CD4-positive, alpha-beta T cell treated with Interleukin-12 subunit alpha and Interleukin-12 subunit beta, for 1 hour (primary cell): ENCODE data around the gene MICAL2.

ENCODE experiments used
- DNase-seq: peaks from one replicate; pipeline ENCODE4 v3.0.0-alpha.2; 2020

The MICAL2 gene

GRCh38 chr11:12079726-12080556 lies 30.4 kb upstream of the MICAL2 start:
- no peak for DNase-seq

GRCh38 chr11:12083380-12083779 lies 27.0 kb upstream of the MICAL2 start:
- no peak for DNase-seq

DNA sequence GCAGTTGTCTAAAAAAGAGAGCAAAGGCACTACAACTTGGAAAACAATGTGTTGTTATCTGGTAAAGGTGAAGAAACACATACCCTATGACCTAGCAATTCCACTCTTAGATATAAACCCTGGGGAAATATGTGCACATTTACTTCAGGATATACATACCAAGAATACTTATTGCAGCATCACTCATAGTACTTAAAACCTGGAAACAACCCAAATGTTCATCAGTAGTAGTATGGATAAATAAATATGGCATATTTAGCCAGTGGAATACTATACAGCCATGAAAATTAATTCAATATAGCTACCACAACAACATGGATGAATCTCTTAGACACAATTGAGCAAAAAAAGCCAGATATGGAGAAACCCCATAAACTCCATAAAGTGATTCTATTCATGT lies 26.1 kb upstream of the MICAL2 start:
- DNase-seq, result no peak

- DNase-seq, result no peak
Observed at GRCh38 chr11:12085371-12086251, 24.8 kb upstream of the MICAL2 start.

DNA sequence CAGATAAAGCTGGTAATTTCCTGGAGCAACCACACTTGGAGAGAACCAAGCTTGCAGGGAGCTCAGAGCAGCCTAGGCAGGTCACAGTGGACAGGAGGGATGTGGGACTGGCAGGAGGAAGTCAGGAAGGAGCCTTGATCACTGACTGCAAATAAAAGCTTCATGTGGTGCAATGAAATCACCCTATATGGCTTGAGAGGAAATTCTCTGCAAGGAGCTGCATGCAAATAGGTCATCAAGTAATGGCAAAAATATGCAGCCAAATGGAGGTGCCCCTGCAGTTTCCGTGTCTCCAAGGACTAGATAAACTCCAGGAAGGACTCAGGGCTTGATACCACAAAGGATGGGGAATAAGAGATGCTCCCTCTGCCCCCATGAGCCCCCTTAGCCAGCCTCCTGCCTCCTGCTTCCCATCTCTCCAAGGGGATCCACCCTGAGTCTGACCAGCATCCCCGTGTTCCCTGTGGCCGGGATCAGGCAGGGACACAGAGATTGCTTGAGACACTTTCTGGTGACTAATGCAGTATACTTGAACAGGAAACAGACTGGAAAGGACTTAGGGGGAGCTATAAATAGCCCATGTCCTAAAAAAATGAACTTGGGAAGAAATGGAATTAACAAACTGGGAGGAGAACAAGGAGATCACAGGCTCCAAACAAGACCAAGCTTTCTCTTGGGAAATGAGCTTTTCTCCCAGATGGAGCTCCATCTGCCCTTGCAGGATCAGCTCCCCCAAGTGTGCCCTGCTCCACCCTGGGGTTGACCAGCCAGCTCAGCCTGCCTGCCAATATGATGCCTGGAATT lies 23.9 kb upstream of the MICAL2 start:
- DNase-seq, result no peak

- peak; percentile 56 for DNase-seq
Observed at GRCh38 chr11:12087075-12088004, 23.1 kb upstream of the MICAL2 start.

DNA sequence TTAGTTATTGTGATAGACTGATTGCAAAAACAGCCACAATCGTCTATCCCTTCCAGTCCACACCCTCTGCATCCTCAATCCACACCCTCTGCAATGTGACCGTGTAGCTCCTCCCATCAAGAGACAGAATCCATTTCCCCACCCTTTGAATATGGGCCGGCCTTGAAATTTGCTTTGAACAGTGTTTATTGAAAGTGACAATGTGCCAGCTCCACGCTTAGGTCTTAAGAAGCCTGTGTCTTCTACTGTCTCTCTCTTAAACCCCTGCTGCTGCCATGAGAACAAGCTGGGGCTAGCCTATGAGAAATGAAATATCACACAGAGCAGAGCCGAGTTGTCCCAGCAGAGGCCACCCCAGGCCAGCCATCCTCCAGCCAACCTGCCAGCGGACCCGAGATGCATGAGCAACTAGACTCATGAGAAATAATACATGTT lies 22.3 kb upstream of the MICAL2 start:
- DNase-seq, result peak; percentile 9

DNA sequence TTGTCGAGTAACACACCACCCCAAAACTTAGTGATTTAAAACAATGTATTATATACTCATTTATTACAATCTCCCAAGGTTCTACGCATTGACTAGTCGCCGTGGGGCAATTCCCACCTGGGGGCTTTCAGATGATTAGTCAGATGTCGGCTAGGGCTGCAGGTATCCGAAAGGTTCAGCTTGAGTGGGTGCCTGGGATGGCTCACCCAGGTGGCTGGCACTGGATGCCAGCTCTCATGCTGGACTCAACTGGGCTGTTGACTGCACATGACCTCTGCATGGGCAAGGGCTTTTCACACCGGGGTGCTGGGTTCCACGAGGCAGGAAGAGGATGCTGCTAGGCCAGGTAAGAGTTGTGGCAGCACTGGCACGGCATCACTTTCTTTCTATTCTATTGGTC lies 21.9 kb upstream of the MICAL2 start:
- no peak for DNase-seq

DNA sequence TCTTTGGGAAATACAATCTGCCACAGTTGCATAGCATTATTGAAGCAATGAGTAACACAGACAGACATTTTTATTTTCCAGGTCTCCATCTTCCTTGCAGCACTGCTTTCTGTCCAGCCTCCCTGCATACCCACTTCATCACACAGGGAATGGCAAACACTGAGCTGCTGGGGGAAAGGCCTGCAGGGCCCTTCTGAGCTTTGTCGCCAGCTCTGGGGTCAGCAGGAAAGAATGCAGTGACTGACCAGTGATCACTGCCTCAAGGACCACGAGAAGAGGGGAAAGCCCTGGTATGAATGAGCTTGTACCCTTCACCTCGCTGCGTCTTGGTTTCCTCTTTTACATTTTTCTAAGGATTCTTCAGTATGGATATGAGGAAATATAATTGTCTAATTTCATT lies 21.3 kb upstream of the MICAL2 start:
- no peak for DNase-seq

DNA sequence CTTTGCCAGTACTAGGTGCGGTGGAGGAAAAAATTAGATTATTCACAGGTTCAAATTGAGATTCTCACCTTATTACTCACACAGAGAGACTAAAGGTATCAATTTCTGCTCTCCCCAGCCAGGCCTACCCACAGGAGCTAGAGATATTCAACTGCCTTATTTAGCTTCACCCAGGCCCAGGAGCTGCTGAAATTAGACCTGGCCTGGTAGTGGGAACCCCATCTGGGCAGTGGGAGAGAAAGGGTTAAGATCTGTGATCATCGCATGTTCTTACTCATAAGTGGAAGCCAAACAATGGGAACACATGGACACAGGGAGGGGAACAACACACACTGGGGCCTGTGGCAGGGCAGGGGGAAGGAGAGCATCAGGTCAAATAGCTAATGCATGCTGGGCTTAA lies 20.9 kb upstream of the MICAL2 start:
- no peak for DNase-seq

- DNase-seq, result peak; percentile 12
Observed at GRCh38 chr11:12090061-12090591, 20.3 kb upstream of the MICAL2 start.

GRCh38 chr11:12090761-12091258 lies 19.6 kb upstream of the MICAL2 start:
- DNase-seq, result no peak

GRCh38 chr11:12091956-12092558 lies 18.3 kb upstream of the MICAL2 start:
- DNase-seq, result no peak

DNA sequence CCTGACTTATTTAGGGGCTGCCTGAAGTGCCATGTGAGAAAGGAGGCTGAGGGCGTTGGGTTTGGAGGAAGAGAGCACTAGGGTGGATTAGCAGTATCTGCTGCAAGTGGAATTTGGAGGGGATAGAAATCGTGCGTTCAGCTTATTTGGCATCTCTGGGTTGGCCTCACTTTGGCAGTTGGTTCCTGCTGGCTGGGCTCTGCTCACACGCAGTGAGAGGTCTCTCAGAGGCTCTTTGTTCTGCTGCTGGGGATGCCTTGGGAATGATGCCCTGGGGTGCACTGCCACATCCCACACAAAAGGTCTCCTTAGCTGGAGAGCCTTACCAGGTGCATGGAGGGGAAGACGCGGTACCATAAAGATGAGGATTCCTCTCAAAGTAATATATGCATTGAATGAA lies 17.7 kb upstream of the MICAL2 start:
- DNase-seq, result no peak

DNA sequence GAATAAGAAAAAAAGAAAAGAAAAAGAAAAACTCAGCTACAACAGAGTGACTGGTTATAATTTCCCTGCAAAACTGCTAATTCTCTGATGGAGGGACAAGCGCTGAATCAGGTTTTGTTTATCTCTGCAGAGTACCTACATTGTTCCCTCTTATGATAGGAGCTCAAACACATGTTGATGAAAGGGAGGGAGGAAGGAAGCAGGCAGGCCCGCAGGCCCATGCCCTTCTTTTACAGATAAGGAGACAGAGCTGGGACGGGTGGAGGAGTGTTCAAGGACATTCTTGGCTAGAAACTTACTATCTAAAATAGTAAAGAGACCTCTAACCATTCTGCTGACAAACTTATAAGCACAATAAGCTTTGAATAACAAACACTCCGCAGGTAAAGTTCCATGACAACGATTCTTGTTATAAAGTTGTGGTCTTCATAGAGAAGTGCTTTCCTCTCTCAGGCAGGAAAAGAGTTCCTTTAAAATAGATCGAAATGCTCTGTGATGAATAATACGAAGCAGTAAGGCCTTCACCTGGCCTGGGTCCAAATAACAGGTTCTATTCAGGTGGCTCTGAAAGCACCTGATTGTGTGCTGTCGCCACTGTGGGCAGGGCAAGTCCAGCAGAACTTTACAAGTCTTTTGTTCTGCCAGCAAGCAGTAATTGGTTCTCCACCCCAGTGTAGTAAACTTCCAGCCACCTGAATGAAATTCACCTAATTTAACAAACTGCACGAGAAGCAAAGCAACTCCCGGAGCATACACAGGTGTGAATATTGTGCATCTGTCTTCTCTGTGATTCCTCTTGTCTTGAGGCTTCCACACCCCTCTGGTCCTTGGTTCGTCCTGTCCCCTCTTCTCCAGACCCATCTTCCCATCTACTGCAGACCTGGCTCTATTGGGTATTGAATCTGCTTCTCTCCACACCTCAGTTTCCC lies 15.3 kb upstream of the MICAL2 start:
- no peak for DNase-seq

- no peak for DNase-seq
Observed at GRCh38 chr11:12097219-12097618, 13.2 kb upstream of the MICAL2 start.

DNA sequence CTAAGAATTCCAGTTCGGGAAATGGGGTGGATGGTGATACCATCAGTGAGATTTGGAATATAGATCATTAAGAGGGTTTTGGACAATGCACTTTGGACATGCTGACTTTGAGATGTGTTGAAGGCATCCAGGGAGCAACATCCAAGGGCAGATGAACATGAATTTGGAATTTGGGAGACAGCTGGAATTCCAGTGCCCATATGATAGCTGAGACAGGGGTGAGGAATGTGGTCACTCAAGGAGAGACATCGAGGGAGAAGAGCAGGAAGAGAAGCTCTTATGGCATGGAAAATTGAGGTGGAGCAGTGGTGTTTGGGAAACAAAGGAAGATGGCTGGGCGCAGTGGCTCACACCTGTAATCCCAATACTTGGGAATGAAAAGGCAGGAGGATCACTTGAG lies 11.8 kb upstream of the MICAL2 start:
- DNase-seq, result no peak

DNA sequence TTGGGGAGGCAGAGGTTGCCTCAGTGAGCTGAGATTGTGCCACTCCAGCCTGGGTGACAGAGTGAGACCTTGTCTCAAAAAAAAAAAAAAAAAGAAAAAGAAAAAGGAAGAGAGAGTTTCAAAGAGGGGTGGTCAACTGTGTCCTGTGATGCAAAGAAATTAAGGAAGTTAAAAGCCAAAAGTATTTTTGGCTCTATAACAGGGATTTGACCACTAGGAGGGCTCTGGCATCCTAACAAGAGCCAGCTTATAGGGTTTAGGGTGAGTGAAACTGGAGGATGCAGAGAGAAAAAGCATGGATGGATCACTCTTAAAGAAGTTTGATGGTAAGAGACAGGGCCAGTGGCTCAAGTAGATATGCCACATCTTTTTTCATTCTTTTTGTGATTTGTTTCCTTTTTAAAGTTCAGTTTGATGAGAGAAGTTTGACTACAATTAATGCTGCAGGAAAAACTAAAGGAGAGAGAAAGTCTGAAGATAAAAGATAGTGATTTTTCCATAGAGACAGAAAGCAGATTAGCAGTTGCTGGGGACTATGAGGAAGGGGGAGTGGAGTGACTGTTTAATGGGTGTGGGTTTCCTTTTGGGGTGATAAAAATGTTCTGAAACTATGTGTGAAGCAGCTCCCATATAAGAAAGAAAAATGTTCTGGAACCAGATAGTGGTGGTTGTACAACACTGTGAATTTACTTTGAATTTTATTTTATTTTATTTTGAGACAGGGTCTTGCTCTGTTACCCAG lies 11.1 kb upstream of the MICAL2 start:
- no peak for DNase-seq

- DNase-seq, result no peak
Observed at GRCh38 chr11:12100429-12100828, 10.0 kb upstream of the MICAL2 start.
